ENCODE results near the gene NLGN4X. TPM values are rescaled to one million over a fixed set of nuclear protein-coding genes. Genes with fewer than 3 reads are reported as not detected.

The NLGN4X gene
- total RNA-seq, 2 donors from 2014 or later = 19.2 to 76.9 TPM

GRCh38 chrX:6225911-6226595 is 2.6 kb downstream of the NLGN4X start:
- H3K27me3 Mint-ChIP-seq (ENCODE audit: insufficient read depth) = peaks cover 33% of the 10 kb centered on the region
- WGBS, 2 experiments (ENCODE audit: insufficient coverage in 1 of 2, insufficient read length in 1 of 2) = 0% methylated on average over 42 of the region's 46 CpGs; no CpG with 5 or more reads in 1 of the 2 experiments
- peak overlapping the region; percentile 41 for H3K9ac ChIP-seq (ENCODE audit: extremely low read depth, low read length, poor library complexity, severe bottlenecking)
- peak overlapping the region; percentile 84 for H3K27ac Mint-ChIP-seq
- DNase-seq = peak; percentile 82
- peaks cover 30% of the 10 kb centered on the region for H3K4me1 Mint-ChIP-seq
- H3K4me3 Mint-ChIP-seq = peak overlapping the region; percentile 86
- no peaks in the 10 kb centered on the region for H3K9me3 ChIP-seq (ENCODE audit: control insufficient read depth, low read length)
- peak overlapping the region; percentile 82 for H3K4me3 ChIP-seq (ENCODE audit: low read length)
- no peaks in the 10 kb centered on the region for H3K27me3 ChIP-seq (ENCODE audit: control insufficient read depth, insufficient read depth, low read length, poor library complexity, severe bottlenecking)
- H3K36me3 Mint-ChIP-seq (ENCODE audit: low read depth) = no peaks in the 10 kb centered on the region
- H3K36me3 ChIP-seq (ENCODE audit: control insufficient read depth, insufficient read depth, low read length) = no peaks in the 10 kb centered on the region
- H3K4me1 ChIP-seq (ENCODE audit: control insufficient read depth, insufficient read depth, low read length) = no peaks in the 10 kb centered on the region
- peak overlapping the region; percentile 57 for H3K27ac ChIP-seq (ENCODE audit: low read depth, low read length)
- TF ChIP-seq CTCF (conservative IDR thresholded peaks at IDR 0.05) = peak; percentile 66
- no peaks in the 10 kb centered on the region for H3K9me3 Mint-ChIP-seq

DNA sequence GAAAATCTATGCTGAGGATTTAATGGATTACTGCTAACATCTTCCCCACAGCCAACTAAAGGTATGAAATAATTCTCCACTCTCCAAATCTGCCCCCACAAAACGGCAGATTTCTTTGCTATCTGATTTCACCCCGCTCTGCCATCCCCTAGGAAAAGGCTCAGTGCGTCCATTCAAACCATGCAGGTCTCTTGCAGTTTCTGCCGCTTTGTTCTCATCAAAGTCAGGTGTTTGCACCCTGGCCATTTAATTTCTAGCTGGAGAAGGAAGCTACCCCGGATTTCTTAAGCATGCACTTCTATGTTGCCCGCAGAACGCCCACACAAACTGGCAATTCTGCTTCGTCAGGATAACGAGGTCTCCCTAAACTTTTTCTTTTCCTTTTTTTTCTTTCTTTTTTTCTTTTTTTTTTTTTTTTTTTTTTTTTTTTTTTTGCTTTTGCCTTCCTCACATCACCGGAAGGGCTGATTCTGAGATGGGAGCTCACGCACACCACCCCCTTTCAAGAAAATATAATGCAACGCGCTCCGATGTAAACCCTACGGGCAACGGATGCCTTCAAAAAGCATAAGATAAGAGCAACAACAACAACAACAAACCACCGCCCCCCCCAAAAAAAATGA is 3.3 kb downstream of the NLGN4X start:
- Histone ChIP-seq H3K9ac (ENCODE audit: extremely low read depth, low read length, poor library complexity, severe bottlenecking) (peak overlapping the region; percentile 47), H3K36me3 (ENCODE audit: control insufficient read depth, insufficient read depth, low read length) (no peaks in the 10 kb centered on the region), H3K4me1 (ENCODE audit: control insufficient read depth, insufficient read depth, low read length) (no peaks in the 10 kb centered on the region), H3K9me3 (ENCODE audit: control insufficient read depth, low read length) (no peaks in the 10 kb centered on the region), H3K27ac (ENCODE audit: low read depth, low read length) (no peak overlapping the region), H3K4me3 (ENCODE audit: low read length) (peak overlapping the region; percentile 89), H3K27me3 (ENCODE audit: control insufficient read depth, insufficient read depth, low read length, poor library complexity, severe bottlenecking) (no peaks in the 10 kb centered on the region)
- Mint-ChIP-seq H3K36me3 (ENCODE audit: low read depth) (no peaks in the 10 kb centered on the region), H3K4me1 (peaks cover 30% of the 10 kb centered on the region), H3K4me3 (peak overlapping the region; percentile 86), H3K9me3 (no peaks in the 10 kb centered on the region), H3K27ac (peak overlapping the region; percentile 67), H3K27me3 (ENCODE audit: insufficient read depth) (peaks cover 27% of the 10 kb centered on the region)
- peak; percentile 43 for DNase-seq
- no peak for TF ChIP-seq CTCF (conservative IDR thresholded peaks at IDR 0.05)
- 2 to 6% methylated on average over 2 to 15 of the region's 17 CpGs for WGBS, 2 experiments (ENCODE audit: insufficient coverage in 1 of 2, insufficient read length in 1 of 2)

DNA sequence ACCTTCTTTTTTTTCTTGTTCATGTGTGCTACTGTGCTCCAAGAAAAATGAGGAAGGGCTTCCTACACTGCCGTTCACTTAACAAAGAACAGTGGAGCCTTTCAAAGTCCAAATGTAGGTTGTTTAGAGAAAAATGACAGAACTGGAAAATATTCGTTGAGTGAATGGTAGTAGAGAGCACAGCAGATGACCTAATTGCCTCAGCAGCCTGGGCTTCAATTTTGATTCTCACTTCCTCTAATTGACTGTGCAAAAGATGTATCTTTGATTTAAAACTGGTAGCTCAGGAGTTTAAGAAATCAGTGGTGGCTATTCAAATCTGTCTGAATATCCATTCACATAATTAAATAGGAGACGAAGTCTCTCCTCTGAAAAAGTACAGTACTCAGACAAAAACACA is 5.2 kb downstream of the NLGN4X start:
- no peak overlapping the region for H3K27ac Mint-ChIP-seq
- H3K9ac ChIP-seq (ENCODE audit: extremely low read depth, low read length, poor library complexity, severe bottlenecking) = no peak overlapping the region
- peaks cover 13% of the 10 kb centered on the region for H3K27me3 Mint-ChIP-seq (ENCODE audit: insufficient read depth)
- WGBS, 2 experiments (ENCODE audit: insufficient coverage in 1 of 2, insufficient read length in 1 of 2) = 80 to 95% methylated on average over 1 to 3 of the region's 3 CpGs
- no peak for TF ChIP-seq CTCF (conservative IDR thresholded peaks at IDR 0.05)
- H3K4me1 ChIP-seq (ENCODE audit: control insufficient read depth, insufficient read depth, low read length) = no peaks in the 10 kb centered on the region
- H3K4me3 Mint-ChIP-seq = no peak overlapping the region
- H3K36me3 ChIP-seq (ENCODE audit: control insufficient read depth, insufficient read depth, low read length) = no peaks in the 10 kb centered on the region
- H3K36me3 Mint-ChIP-seq (ENCODE audit: low read depth) = no peaks in the 10 kb centered on the region
- H3K4me1 Mint-ChIP-seq = peaks cover 30% of the 10 kb centered on the region
- no peak for DNase-seq
- H3K9me3 Mint-ChIP-seq = no peaks in the 10 kb centered on the region
- peak overlapping the region; percentile 89 for H3K4me3 ChIP-seq (ENCODE audit: low read length)
- no peaks in the 10 kb centered on the region for H3K9me3 ChIP-seq (ENCODE audit: control insufficient read depth, low read length)
- no peak overlapping the region for H3K27ac ChIP-seq (ENCODE audit: low read depth, low read length)
- no peaks in the 10 kb centered on the region for H3K27me3 ChIP-seq (ENCODE audit: control insufficient read depth, insufficient read depth, low read length, poor library complexity, severe bottlenecking)
